Measurements from ENCODE around the gene CFDP1.
"Not testable (repeated sequence)": the region's sequence is repeated elsewhere in the genome, so short reads cannot be mapped to it uniquely, and the experiment has no call there.

The CFDP1 gene

GRCh38 chr16:75459691-75460090 lies 26.4 kb upstream of the CFDP1 start:
- in situ Hi-C loops (cut with MboI; ENCODE audit: low sequenced_read_pairs, unreplicated experiment), result loop anchor here (25.0 kb wide), 1 partner anchor 1728 kb away; the partner anchor contains the start of genes MON1B and SYCE1L
- no peak for TF ChIP-seq CTCF (IDR thresholded peaks at IDR 0.05; ENCODE audit: borderline replicate concordance, control extremely low read depth, extremely low read depth, insufficient read depth, missing control alignments)
- DNase-seq (ENCODE audit: low spot score), result no peak

- DNase-seq (ENCODE audit: low spot score), result no peak
- in situ Hi-C loops (cut with MboI; ENCODE audit: low sequenced_read_pairs, unreplicated experiment), result loop anchor here (25.0 kb wide), 1 partner anchor 1729 kb away; the partner anchor contains the start of genes MON1B and SYCE1L
- TF ChIP-seq CTCF (IDR thresholded peaks at IDR 0.05; ENCODE audit: borderline replicate concordance, control extremely low read depth, extremely low read depth, insufficient read depth, missing control alignments), result no peak
Measured at GRCh38 chr16:75458439-75458838, 25.1 kb upstream of the CFDP1 start.

GRCh38 chr16:75458029-75458428 lies 24.7 kb upstream of the CFDP1 start:
- DNase-seq (ENCODE audit: low spot score), result no peak
- TF ChIP-seq CTCF (IDR thresholded peaks at IDR 0.05; ENCODE audit: borderline replicate concordance, control extremely low read depth, extremely low read depth, insufficient read depth, missing control alignments), result no peak
- in situ Hi-C loops (cut with MboI; ENCODE audit: low sequenced_read_pairs, unreplicated experiment), result loop anchor here (25.0 kb wide), 1 partner anchor 1729 kb away; the partner anchor contains the start of genes MON1B and SYCE1L

- in situ Hi-C loops (cut with MboI; ENCODE audit: low sequenced_read_pairs, unreplicated experiment), result loop anchor here (25.0 kb wide), 1 partner anchor 1730 kb away; the partner anchor contains the start of genes MON1B and SYCE1L
Measured at GRCh38 chr16:75457485-75458021, 24.2 kb upstream of the CFDP1 start.

GRCh38 chr16:75456971-75457370 lies 23.7 kb upstream of the CFDP1 start:
- TF ChIP-seq CTCF (IDR thresholded peaks at IDR 0.05; ENCODE audit: borderline replicate concordance, control extremely low read depth, extremely low read depth, insufficient read depth, missing control alignments), result no peak
- no peak for DNase-seq (ENCODE audit: low spot score)
- in situ Hi-C loops (cut with MboI; ENCODE audit: low sequenced_read_pairs, unreplicated experiment), result loop anchor here (25.0 kb wide), 1 partner anchor 1730 kb away; the partner anchor contains the start of genes MON1B and SYCE1L

More at GRCh38 chr16:75457485-75458021, 24.2 kb upstream of the CFDP1 start:
- no peak for DNase-seq (ENCODE audit: low spot score)
- no peak for TF ChIP-seq CTCF (IDR thresholded peaks at IDR 0.05; ENCODE audit: borderline replicate concordance, control extremely low read depth, extremely low read depth, insufficient read depth, missing control alignments)

GRCh38 chr16:75456486-75456885 lies 23.2 kb upstream of the CFDP1 start:
- in situ Hi-C loops (cut with MboI; ENCODE audit: low sequenced_read_pairs, unreplicated experiment), result loop anchor here (25.0 kb wide), 1 partner anchor 1731 kb away; the partner anchor contains the start of genes MON1B and SYCE1L
- DNase-seq (ENCODE audit: low spot score), result not testable (repeated sequence)

GRCh38 chr16:75455677-75456076 lies 22.4 kb upstream of the CFDP1 start:
- TF ChIP-seq CTCF (IDR thresholded peaks at IDR 0.05; ENCODE audit: borderline replicate concordance, control extremely low read depth, extremely low read depth, insufficient read depth, missing control alignments), result no peak
- in situ Hi-C loops (cut with MboI; ENCODE audit: low sequenced_read_pairs, unreplicated experiment), result loop anchor here (25.0 kb wide), 1 partner anchor 1732 kb away; the partner anchor contains the start of genes MON1B and SYCE1L

More at GRCh38 chr16:75455677-75456076, 22.4 kb upstream of the CFDP1 start:
- no peak for DNase-seq (ENCODE audit: low spot score)
